ENCODE results near the gene NUDT12.

NUDT12 gene

GRCh38 chr5:103541114-103541513 is 21.5 kb downstream of the NUDT12 start:
- no peak for DNase-seq (ENCODE audit: low read depth)

DNA sequence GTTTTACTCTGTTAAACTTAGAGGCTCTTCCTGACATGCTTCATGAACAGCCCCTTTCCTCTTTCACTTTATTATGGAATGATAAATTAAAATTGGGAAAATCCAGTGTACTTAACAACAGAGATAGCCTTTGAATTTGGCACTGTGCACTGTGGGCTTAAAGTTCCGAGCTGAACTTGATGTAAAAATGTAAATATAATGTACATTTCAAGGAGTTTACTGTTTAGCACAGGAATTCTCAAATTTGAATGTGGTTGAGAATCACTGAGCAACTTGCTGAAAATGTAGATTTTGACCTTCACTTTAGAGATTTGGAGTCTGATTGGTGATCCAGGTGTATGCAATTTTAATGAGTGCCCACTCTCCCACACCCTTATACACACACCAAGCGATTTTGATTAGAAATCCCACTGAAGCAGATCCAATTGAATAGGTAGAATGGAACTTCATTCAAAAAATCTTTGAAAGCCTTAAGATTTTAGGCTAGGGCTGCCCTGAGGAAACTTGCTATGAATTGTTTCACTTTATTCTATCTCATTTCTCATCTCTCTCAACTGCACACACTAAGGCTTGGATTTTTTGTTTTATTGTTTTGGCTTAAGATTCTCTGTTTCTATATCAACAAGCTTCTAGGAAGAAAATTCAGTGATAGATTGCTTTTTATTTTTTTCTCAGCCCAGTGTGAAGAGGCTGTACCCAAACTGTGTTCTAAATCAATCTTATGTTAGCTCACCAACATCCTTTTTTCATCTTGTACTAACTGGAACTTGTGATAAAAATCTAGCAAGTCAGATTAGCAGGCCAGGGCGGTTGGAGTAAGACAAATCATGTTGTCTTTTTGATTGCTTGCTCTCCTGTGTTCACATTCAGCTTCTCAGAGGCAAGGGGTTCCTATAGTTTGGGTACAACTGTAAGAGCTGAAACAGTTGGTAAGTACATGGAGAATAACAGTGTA is 22.9 kb downstream of the NUDT12 start:
- no peak for DNase-seq (ENCODE audit: low read depth)

DNA sequence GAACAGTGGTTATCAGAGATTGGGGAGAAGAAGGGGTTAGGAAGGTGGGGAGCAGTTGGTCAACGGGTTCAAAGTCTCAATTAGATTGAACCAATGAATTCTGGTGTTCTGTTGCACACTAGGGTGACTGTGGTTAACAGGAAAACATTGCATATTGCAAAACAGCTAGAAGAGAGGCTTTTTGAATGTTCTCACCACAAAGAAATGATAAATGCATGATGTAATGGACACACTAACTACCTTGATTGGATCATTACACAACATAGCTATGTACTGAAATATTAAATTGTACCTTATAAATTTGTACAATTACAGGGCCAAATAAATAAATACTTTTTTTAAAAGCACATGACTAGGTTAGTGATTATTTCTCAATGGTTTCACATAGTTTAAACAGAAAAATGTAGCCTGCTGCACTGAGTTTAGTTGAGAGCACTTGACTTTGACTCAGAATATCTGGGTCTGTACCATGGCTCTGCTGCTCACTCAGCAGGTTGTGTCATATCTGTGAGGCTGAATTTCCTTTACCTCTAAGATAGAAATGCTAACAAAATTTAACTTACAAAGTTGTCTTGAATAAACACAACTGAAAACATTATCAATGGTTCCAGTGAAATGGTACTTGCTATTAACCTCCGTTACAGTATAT is 30.4 kb downstream of the NUDT12 start:
- DNase-seq (ENCODE audit: low read depth) = no peak

- no peak for DNase-seq (ENCODE audit: low read depth)
These were observed 36.2 kb downstream of the NUDT12 start for GRCh38 chr5:103526164-103526915.

GRCh38 chr5:103525361-103525760 is 37.2 kb downstream of the NUDT12 start:
- DNase-seq (ENCODE audit: low read depth) = no peak

- DNase-seq (ENCODE audit: low read depth) = no peak
These were observed 39.3 kb downstream of the NUDT12 start for GRCh38 chr5:103523319-103523718.

DNA sequence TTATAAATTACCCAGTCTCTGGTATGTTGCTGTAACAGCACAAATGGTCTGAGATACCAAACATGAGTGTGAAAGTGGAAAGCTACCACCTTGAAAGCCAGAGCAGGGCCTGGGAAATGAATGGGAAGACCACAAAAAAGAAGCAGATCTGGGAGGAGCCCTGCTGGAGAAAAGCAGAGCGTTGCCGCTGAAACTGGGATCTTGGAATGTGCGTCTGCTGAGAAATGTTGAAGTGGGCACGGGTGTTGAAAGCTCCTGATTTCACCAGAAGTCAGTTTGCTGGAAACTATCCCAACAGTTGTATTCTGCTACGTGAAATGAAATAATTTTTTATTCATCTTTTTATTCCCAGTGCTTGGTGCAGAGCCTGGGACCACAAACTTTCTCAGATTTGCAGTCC is 40.0 kb downstream of the NUDT12 start:
- DNase-seq (ENCODE audit: low read depth) = no peak

DNA sequence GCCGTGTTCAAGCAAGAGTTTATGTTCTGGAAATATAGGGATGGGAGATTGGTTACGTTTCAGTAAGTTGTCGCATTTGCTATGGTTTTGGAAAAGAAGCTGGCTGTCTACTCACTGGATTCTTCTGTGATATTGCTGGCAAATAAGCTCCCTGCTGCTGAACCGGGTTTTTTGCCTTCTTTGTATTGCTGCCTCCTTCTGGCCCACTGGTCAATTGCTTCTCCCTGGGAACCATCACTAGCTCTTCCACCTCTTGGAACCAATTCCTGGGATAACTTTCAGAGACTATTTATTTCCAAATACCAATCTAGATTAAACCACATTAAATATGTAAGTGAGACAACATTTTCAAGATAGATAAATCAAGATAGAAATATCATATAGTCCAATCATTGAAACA is 43.0 kb downstream of the NUDT12 start:
- DNase-seq (ENCODE audit: low read depth) = no peak

DNA sequence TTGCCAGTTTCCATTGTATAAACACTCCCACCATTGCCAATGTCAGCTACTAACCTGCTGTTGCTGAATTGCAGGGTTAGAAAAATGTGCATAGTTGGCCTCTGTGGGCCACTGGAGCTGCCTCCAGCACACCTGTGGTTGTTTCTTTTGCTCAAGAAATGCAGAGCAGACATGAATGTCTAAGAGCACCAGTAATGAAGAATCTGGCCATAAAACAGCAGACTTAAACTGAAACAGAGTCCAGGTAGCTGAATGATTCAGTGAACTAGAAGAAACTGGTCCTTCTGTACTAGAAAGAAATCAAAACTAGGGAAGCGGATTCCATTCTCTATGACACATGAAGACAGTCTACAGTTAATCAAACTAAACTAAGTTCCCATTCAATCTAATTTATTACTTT is 48.2 kb downstream of the NUDT12 start:
- no peak for DNase-seq (ENCODE audit: low read depth)

DNA sequence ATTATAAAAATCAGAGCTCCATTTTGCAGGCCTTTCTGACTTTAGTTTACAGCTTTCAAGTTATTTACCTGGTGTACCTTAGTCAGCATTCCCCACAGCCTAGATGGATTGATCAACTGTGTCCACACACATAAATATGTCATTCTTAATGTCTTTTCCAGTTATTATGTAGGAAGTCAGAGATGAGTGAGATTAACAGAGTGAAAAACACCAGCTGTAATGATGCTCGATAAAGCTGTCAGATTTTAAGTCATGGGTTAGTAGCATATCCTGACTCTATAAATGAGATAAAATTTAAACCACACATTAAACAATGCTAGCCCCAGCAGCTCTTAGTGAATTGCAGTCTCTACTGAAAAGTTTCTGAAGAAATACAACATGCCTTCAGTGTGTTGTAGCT is 48.9 kb downstream of the NUDT12 start:
- DNase-seq (ENCODE audit: low read depth) = no peak

GRCh38 chr5:103512500-103512899 is 50.1 kb downstream of the NUDT12 start:
- no peak for DNase-seq (ENCODE audit: low read depth)

- no peak for DNase-seq (ENCODE audit: low read depth)
These were observed 51.1 kb downstream of the NUDT12 start for GRCh38 chr5:103511554-103511885.

- no peak for DNase-seq (ENCODE audit: low read depth)
These were observed 51.6 kb downstream of the NUDT12 start for GRCh38 chr5:103510851-103511553.

DNA sequence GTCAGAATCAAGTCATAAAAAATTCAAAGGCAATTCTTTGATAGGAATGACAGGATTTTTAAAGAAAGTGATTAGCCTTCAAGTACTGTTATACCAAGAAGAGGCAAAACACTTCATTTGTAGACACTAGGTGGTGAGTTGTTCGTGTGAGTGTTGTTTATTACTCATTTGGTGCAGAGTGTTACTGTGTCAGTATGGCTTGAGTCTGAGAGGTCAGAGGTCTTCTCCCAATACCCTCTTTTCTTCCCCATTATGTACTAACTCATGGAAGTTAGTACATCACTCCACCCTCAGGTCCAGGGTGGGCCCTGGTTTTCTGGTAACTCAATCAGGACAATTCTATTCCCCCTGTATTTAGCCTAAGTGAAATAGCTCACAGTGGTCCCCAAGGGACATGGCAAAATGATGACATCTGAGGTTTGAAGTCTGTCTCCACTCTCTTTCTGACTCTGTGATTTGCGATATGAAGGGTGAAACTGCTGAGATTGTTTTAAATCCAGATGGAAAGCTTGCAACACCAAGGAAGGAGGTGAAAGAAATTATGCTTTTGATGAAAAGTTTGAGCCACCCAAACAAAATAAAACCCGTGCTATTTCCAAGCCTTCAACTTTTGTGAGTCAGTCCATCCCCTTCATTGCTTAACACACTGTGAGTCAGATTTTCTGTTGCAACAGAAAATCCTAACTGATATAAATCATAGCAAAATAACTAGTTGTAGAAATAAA is 56.8 kb downstream of the NUDT12 start:
- no peak for DNase-seq (ENCODE audit: low read depth)

DNA sequence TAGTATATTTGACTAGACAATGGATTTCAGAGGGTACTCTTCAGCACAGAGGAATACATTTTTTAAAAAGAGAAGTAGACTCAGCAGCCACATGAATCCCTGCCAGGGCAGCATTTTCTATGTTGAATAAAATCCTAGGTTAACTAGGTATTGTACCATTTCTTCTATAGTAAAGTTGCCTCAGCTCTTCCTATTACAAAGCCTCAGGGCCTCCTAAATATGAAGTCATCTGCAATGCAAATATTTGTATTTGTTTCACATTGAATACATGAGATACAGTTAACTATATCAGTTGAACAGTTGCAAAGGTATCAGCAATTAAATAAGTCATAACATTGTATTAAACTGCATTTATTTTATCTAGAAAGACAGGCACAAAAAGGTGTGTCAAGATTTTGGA is 59.5 kb downstream of the NUDT12 start:
- DNase-seq (ENCODE audit: low read depth) = no peak

GRCh38 chr5:103502662-103503061 is 59.9 kb downstream of the NUDT12 start:
- no peak for DNase-seq (ENCODE audit: low read depth)
